CD4-positive, alpha-beta T cell treated with Interleukin-17A for 4 hours (primary cell): Measurements from ENCODE around the gene GPC6.

Experiments used
- DNase-seq: peaks from one replicate; pipeline ENCODE4 v3.0.0-alpha.2; 2020; ENCODE audit warnings: mixed read lengths

GPC6 gene

DNA sequence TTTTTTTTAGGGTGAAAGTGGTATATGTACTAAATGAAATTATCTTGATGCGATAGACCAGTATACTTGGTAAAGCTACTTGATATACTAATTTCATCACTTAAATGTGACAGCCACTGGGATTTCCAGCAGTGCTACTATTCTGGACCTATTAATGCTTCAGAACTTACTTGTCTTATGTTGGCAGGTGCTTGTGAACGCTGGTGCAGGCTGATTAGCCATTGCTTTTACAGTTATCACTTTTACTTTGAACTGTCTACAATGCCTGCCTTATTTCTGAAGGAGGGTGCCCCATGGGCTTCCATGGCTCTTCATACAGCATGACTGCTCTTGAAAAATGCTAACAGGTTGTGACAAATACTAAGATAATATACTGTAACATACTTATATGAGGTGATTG lies 294.7 kb downstream of the GPC6 start:
- DNase-seq = no peak

DNA sequence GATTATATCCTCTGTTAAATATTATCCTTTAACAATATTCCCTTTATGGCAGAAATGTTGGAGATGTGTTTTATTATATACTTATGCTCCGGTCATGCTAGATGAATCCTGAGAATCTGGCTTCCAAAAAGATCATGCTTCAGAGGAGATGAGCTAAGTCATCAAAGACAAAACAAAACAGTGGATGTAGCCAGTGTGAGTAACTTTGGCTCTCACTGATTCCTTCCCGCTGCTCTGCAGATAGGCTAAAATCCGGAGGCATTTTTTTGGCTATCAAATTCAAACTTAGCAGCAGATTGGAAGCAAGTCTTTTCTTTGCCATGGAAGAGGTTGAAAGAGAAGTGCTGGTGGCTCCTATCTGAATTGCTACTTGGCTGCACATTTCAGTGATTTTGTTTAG lies 295.9 kb downstream of the GPC6 start:
- DNase-seq = no peak

DNA sequence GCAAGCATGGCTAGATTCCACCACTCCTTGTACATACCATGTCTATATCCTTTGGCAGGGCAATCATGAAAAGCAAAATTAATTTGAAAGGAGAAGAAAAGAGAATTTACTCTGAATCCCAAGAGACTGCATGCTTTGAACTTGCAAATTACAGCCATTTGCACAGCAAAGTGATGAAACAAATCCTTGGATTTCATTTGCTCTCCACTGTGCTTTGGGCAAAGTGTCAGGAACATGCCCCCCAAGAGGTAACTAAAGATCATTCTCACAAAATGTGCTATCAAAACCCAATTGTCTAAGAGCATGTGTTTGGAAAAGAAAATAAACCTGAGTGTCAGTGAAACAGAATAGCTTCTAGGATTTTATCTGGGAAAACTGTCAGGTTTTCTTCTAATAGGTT lies 298.5 kb downstream of the GPC6 start:
- DNase-seq = no peak

DNA sequence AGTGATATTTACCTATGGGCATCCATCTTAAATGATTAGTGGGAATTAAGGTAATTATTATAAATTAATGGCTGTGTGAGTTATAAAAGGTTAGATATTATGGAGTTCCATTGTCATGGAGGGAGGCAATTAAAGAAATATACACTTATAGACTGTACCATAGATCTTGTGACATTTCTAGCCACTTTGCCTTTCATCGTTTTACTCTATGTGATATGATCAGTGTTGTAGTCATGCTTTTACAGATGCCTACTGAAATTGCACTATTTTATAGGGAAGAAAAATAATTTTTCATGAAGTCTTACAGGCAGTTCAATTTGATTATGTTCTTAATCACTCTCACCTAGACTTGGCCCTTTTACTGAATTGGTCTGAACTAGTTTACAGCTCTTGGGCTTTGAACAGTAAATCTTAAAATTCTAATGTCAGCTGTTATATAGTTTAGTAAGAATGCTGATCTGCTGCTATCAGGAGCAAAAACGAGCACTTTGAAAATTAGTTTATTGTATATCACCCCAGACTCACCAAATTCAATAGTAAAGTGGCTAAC lies 301.2 kb downstream of the GPC6 start:
- no peak for DNase-seq

DNA sequence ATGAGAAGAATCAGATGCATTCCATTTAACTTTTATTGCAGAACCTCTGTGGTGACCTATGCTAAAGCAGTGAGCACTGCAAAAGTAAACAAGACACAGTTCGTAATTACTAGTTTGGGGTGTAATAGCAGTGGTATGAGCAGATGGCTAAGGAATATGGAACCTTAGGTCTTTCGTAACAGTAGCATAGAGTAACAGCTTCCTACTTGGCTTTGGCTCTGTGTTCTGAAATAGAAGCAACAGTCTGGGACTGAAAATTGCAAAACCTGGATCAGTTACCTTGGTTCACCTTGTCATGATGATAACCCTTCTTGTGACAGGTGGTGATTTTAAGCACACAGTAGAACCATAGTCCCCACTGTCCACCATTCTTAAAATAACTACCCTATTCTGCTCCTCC lies 303.4 kb downstream of the GPC6 start:
- no peak for DNase-seq

DNA sequence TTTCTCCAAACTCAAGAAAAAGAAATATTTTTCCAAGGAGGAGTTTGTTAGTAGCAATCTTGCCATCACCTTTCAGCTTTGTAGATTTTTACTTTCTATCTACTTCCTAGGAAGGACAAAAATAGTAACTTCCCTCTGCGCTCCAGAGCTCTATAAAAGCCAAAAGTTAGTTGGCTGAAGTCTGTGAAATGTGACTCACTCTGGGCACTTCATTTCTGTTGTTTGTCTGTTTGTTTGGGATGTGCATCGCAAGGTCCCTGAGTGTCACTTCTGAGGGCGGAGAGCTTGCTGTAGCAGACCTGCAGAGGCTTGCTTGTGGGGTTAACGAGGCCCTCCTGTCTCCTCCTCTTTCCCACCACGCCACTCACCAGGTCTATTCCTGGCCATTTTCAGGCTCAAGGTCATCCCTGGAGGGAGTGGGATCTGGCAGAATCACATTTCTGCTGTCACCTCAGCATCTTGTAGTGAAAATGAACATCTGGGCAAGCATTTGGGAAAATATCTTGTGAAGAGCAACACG lies 307.6 kb downstream of the GPC6 start:
- no peak for DNase-seq

DNA sequence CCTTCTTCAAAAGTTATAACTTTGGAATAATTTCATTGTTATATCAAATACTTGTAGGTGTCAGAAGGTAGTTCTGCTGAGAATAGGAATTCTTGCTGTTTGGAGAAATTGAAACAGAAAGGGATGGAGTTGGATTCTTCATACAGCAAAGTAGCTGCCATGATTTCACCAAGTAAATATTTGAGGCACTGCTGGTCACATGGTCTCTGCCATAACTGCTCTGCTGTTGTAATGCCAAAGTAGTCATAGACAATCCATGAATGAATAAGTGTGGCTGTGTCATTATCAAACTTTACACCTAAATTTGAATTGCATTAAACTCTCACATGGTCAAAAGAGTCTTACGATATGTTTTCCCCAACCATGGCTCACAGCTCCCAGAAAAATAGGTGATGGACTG lies 308.6 kb downstream of the GPC6 start:
- DNase-seq = no peak

DNA sequence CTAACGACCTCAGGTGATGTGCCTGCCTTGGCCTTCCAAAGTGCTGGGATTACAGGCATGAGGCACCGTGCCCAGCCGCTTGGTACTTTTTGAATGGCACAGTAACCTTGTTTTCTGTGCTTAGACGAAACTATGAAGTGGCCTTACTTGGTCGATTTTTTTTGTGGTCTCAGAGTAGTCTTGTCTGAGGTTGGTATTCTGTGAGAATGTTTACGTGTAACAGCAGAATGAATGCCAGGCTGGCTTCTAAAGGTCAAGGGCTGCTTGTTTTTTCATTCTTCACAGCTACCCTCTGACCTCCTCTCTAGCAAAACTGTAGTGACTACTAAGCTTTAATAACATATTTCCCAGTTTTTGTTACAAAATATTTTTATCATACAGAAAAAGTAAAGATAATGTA lies 313.3 kb downstream of the GPC6 start:
- DNase-seq = no peak

- DNase-seq = no peak
Measured at GRCh38 chr13:93547886-93548285, 321.3 kb downstream of the GPC6 start.

- DNase-seq = no peak
Measured at GRCh38 chr13:93549326-93550005, 322.9 kb downstream of the GPC6 start.

DNA sequence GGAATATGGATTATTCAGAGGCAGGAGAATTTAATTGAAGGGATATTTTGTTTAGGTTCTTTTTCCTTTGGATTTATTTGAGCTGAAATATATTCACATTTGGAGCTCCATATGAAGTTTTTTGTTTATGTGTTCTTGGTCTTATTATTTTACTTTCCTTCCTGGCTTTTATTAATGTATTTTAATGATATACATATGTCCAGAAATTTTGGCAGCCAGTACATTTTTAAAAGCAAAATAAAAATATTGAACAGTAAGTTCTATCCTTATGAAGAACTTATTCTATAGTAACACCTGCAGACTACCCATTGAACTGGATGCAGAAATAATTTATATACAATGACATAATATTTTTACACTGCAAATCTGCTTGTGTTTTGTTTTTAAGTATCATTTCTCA lies 323.6 kb downstream of the GPC6 start:
- no peak for DNase-seq

DNA sequence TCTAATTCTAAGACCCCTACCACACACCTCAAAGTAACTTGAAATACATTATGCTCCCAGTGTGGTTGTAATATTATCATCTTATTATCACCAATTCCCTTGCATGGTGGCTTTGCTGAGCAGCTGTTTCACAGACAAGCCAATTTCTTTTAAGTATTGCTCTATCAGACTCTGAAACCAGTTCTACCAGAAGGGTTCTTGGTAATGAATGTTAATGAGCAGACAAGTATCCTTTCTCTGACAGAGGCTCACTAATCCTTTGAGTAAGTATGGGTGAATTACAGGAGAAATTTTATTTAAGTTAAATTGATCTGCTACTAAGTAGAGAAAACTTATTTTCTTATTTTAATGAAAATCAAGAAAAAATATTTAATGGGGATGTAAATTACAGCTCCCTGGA lies 326.0 kb downstream of the GPC6 start:
- no peak for DNase-seq

DNA sequence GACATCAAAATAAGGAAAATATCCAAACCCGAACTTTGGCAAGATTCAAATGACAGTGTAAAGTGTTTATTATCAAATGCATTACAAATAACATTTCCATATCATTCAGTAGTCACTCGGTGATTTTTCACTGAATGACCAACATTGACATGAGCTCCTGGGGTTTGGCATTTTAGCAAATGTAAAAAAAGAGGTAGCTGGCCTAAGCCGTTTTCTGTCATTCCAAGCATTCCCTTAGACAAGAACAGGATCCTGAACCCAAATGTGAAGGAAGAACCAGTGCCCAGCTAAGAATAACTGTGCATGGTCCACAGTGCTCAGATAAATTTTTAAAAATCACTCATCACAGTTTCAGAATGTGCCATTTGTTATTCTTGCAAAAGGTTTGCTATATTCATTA lies 327.9 kb downstream of the GPC6 start:
- DNase-seq = no peak

GRCh38 chr13:93558637-93559036 lies 332.0 kb downstream of the GPC6 start:
- no peak for DNase-seq

DNA sequence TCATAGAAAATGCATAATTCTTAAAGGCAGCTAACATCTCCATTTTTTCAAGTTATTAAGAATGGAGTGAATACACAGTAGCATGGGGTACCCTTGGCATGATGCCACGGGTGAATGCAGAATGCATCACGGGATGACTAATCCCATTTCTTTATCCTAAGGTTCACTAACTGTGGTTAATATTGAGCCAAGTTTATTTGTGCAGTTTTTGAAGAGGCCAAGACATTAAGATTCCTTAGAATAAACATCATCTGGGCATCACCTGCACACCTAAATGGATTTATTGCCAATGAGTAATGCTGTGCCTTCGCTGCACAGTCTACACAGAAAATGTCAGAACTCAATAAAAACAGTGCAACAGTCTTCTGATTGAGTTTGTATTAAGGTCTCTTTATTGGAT lies 333.1 kb downstream of the GPC6 start:
- no peak for DNase-seq

DNA sequence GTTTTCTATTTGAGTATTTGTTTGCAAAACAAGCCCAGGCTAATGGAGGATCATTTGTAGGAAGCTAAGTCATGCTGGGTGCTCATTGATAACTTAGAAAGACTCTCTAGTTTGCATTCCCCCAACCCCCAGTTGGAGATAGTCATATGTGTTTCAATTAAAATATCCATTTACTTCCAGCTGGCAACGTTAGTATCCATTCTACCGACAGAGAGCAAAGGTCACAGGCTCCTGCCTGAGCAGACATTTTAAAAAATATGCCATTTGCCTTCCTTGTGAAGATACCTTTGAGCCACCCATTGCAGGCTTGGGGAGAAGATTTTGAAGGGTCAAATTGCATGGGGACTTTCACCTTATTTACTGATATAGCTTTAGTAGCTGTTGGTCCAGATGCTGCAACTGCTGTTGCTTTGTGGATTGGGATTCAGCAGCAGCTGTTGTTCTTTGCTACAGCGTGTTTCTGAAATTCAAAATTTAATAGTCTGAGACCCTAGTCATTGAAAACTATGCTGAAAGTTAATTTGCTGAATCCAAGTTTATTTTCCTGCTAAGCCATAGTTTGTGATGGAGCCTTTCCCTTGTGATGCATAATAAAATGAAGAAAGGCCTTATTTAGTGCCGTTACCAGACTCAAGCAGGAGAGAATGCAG lies 335.1 kb downstream of the GPC6 start:
- DNase-seq = no peak

- DNase-seq = no peak
Measured at GRCh38 chr13:93562676-93563075, 336.1 kb downstream of the GPC6 start.

- DNase-seq = no peak
Measured at GRCh38 chr13:93577105-93577504, 350.5 kb downstream of the GPC6 start.

DNA sequence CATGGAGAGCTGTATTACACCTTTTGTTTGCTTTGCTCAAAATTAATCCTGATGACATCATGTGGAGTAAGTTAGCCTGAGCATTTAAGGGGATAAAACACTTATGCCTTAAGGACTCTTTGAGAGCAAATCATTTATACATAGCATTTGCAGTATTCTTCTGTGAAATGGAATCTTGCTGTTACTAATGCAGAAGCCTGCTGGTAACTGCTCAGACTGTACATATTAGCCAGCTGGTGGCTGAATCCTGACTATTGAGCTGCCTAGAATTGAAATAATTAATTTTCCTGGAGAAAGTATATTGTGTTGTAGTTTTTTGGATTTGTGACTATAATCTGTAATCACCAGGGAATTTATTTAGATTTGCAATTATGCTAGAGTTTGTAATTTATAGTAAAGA lies 363.2 kb downstream of the GPC6 start:
- DNase-seq = no peak

GRCh38 chr13:93603043-93603442 lies 376.4 kb downstream of the GPC6 start:
- DNase-seq = no peak

DNA sequence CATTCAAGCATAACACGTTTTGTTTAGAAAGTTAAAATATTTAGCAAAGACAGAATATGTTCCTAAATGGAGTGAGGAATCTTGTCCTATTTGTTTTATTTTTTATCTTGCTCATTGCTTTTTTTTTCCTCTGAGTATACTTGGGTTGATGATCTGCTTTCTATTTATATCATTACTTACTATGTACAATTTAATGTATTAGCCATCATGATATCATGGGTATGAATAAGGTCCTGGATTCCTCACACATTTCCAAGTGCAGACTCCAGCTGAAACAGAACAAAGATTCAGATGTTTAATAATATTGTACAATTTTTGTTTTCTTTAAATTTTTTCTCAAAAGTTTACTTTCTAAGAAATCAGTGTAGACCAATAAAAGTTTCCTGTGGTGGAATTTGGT lies 388.2 kb downstream of the GPC6 start:
- DNase-seq = no peak

DNA sequence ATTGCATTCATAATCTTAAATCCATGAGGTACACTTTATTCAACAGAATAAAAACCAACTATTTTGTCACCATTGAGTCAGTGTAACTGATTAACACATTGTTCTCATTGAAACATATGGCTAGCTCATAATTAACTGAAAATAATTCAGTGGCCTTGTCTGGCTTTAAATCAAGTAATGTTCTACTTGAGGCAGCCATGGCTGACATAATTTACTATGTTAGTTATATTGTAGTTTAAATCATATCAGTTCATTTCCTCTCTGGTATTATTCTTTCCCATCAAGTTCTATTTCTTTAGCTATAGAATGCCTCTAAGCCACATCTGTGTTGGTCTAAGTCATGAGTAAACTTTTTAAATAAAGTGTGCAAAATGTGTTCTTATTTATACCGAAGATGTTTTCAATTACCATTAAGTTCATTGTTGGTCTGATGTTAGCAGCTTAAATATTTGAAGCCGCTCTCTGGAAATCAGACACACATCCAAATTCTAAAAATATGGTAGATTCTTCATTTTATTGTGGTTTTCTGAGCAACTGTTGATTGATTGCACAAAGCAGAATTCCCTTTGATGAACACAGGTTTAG lies 393.7 kb downstream of the GPC6 start:
- DNase-seq = no peak

GRCh38 chr13:93621051-93621450 lies 394.4 kb downstream of the GPC6 start:
- no peak for DNase-seq

GRCh38 chr13:93621966-93622365 lies 395.4 kb downstream of the GPC6 start:
- no peak for DNase-seq
